HepG2 (cell line): ENCODE data around the gene SMAD7. TPM values are rescaled to one million over a fixed set of nuclear protein-coding genes. Genes with fewer than 3 reads are reported as not detected.

Experiments
- CBX5 ChIP-seq: sonication (generic); formaldehyde crosslinking; IDR thresholded peaks from 2 replicates; pipeline ENCODE4 v1.4.0; 2020; ENCODE audit warnings: missing genetic modification reagents, borderline replicate concordance
- KLF12 ChIP-seq: sonication (generic); formaldehyde crosslinking; IDR thresholded peaks from 2 replicates; pipeline ENCODE4 v1.4.0; 2020; ENCODE audit warnings: missing genetic modification reagents, borderline replicate concordance
- NCOA1 ChIP-seq: sonication (generic); formaldehyde crosslinking; IDR thresholded peaks from 2 replicates; pipeline ENCODE4 v1.9.0; 2021; ENCODE audit warnings: missing genetic modification reagents
- RFX3 ChIP-seq: IDR thresholded peaks from 2 replicates; pipeline ENCODE4 v1.6.1; 2016; ENCODE audit warnings: missing biosample characterization, missing genetic modification reagents
- SMARCC2 ChIP-seq: fragments of 450-650 bp; IDR thresholded peaks from 2 replicates; pipeline ENCODE4 v1.6.1; 2017; ENCODE audit warnings: antibody characterized with exemption, mild to moderate bottlenecking
- SRY ChIP-seq: sonication (generic); formaldehyde crosslinking; IDR thresholded peaks from 2 replicates; pipeline ENCODE4 v1.8.0; 2022; ENCODE audit warnings: mild to moderate bottlenecking, missing genetic modification reagents
- STAT6 ChIP-seq: sonication (generic); formaldehyde crosslinking; IDR thresholded peaks from 2 replicates; pipeline ENCODE4 v1.4.0; 2020; ENCODE audit warnings: missing genetic modification reagents, mild to moderate bottlenecking, borderline replicate concordance
- TERF1 ChIP-seq: sonication (generic); formaldehyde crosslinking; IDR thresholded peaks from 2 replicates; pipeline ENCODE4 v1.8.0; 2022; ENCODE audit warnings: mild to moderate bottlenecking, missing genetic modification reagents, moderate library complexity
- TSC22D2 ChIP-seq: sonication (generic); formaldehyde crosslinking; IDR thresholded peaks from 2 replicates; pipeline ENCODE4 v1.5.1; 2020; ENCODE audit warnings: missing genetic modification reagents, mild to moderate bottlenecking, borderline replicate concordance
- ZBED4 ChIP-seq: sonication (generic); formaldehyde crosslinking; IDR thresholded peaks from 2 replicates; pipeline ENCODE4 v1.4.0; 2020; ENCODE audit warnings: missing genetic modification reagents, borderline replicate concordance
- ZC3H13 ChIP-seq: sonication (generic); formaldehyde crosslinking; IDR thresholded peaks from 2 replicates; pipeline ENCODE4 v1.8.1; 2023; ENCODE audit warnings: mild to moderate bottlenecking, missing genetic modification reagents, moderate library complexity
- ZNF256 ChIP-seq: sonication (generic); formaldehyde crosslinking; conservative IDR thresholded peaks from 2 replicates; pipeline ENCODE4 v1.4.0; 2020; ENCODE audit warnings: missing genetic modification reagents
- ZNF678 ChIP-seq: sonication (generic); formaldehyde crosslinking; IDR thresholded peaks from 2 replicates; pipeline ENCODE4 v1.4.0; 2020; ENCODE audit warnings: mild to moderate bottlenecking, missing genetic modification reagents
- ZNF746 ChIP-seq: sonication (generic); formaldehyde crosslinking; IDR thresholded peaks from 2 replicates; pipeline ENCODE4 v1.8.0; 2022; ENCODE audit warnings: mild to moderate bottlenecking, missing genetic modification reagents
- ZNF749 ChIP-seq: sonication (generic); formaldehyde crosslinking; IDR thresholded peaks from 2 replicates; pipeline ENCODE4 v1.8.0; 2022; ENCODE audit warnings: mild to moderate bottlenecking, missing genetic modification reagents, moderate library complexity, borderline replicate concordance
- ZNF777 ChIP-seq: sonication (generic); formaldehyde crosslinking; IDR thresholded peaks from 2 replicates; pipeline ENCODE4 v1.4.0; 2020; ENCODE audit warnings: missing genetic modification reagents
- ZNF83 ChIP-seq: sonication (generic); formaldehyde crosslinking; IDR thresholded peaks from 2 replicates; pipeline ENCODE4 v1.4.0; 2020; ENCODE audit warnings: missing genetic modification reagents, mild to moderate bottlenecking, borderline replicate concordance
- ZNF850 ChIP-seq: sonication (generic); formaldehyde crosslinking; conservative IDR thresholded peaks from 2 replicates; pipeline ENCODE4 v1.9.0; 2021; ENCODE audit warnings: mild to moderate bottlenecking, missing genetic modification reagents
- ZSCAN9 ChIP-seq: IDR thresholded peaks from 2 replicates; pipeline ENCODE4 v1.6.1; 2016; ENCODE audit warnings: borderline replicate concordance
- polyA plus RNA-seq, 8 experiments: library from polyadenylated mRNA; depleted of rRNA in 3 of 8; stranded (reverse) in 7 of 8; unstranded in 1 of 8; fragments of >200 nt; fragmentation: Illumina TruSeq in 4 of 8; extraction: Trizol in 4 of 8; gene quantifications; 2 replicates each; pipeline versions ENCODE4 v1.2.1 to v1.2.3, GENCODE V29; 2011 to 2016; ENCODE audit warnings: low read depth in 4 of 8, missing spikeins in 1 of 8, mixed read lengths in 1 of 8; ENCODE audit not compliant: insufficient read depth in 1 of 8
- total RNA-seq, 5 experiments: library from RNA; depleted of rRNA; stranded (reverse); fragments of >200 nt; fragmentation: Illumina TruSeq; extraction: Trizol; gene quantifications; 2 replicates each; pipeline ENCODE4 v1.2.3, GENCODE V29; 2016; ENCODE audit warnings: low read depth in 1 of 5
- TF ChIP-seq, protein P1 (sequence below): sonication (generic); formaldehyde crosslinking; IDR thresholded peaks from 2 replicates; pipeline ENCODE4 v1.8.0; 2022; ENCODE audit warnings: mild to moderate bottlenecking, missing genetic modification reagents; ENCODE audit not compliant: insufficient replicate concordance

The SMAD7 gene
- total and polyA plus RNA-seq, 2 of the 13 experiments (the other 11 are each of a cell fraction or from before 2014, with no cell fraction given) = 17.4 to 24.7 TPM

GRCh38 chr18:48979944-48980890 is 29.5 kb upstream of the SMAD7 start (continued):
- TF ChIP-seq KLF12 (CRISPR knock-in tag) (no peak), STAT6 (CRISPR knock-in tag) (no peak), ZBED4 (no peak), ZNF749 (CRISPR knock-in tag) (no peak), ZSCAN9 (CRISPR knock-in tag) (no peak), ZNF746 (CRISPR knock-in tag) (no peak), CBX5 (CRISPR knock-in tag) (peak; percentile 43; the same call in 1 of the 2 replicates), ZNF83 (no peak), SRY (CRISPR knock-in tag) (no peak), ZNF777 (no peak), SMARCC2 (no peak), NCOA1 (no peak), ZNF678 (CRISPR knock-in tag) (no peak), TERF1 (CRISPR knock-in tag) (no peak), ZNF850 (CRISPR knock-in tag) (no peak), TSC22D2 (CRISPR knock-in tag) (no peak), ZC3H13 (no peak), RFX3 (CRISPR knock-in tag) (no peak), ZNF256 (CRISPR knock-in tag) (no peak)
- TF ChIP-seq, protein P1, sequence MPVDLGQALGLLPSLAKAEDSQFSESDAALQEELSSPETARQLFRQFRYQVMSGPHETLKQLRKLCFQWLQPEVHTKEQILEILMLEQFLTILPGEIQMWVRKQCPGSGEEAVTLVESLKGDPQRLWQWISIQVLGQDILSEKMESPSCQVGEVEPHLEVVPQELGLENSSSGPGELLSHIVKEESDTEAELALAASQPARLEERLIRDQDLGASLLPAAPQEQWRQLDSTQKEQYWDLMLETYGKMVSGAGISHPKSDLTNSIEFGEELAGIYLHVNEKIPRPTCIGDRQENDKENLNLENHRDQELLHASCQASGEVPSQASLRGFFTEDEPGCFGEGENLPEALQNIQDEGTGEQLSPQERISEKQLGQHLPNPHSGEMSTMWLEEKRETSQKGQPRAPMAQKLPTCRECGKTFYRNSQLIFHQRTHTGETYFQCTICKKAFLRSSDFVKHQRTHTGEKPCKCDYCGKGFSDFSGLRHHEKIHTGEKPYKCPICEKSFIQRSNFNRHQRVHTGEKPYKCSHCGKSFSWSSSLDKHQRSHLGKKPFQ (CRISPR knock-in tag) = no peak
